ENCODE results near the gene DDX10. TPM values are rescaled to one million over a fixed set of nuclear protein-coding genes. Genes with fewer than 3 reads are reported as not detected.

Gene DDX10
- total and polyA plus RNA-seq, 2 experiments from 2014 or later = 32.4 to 37.8 TPM

- TF ChIP-seq ZNF462 (CRISPR knock-in tag; IDR thresholded peaks at IDR 0.05) (no peak), ZNF331 (CRISPR knock-in tag; IDR thresholded peaks at IDR 0.05; ENCODE audit: low read depth) (no peak)
These were observed 92.8 kb downstream of the DDX10 start (continued) for GRCh38 chr11:108757630-108758029.

- Histone ChIP-seq H3K9me2 (ENCODE audit: insufficient read depth) (no peaks in the 10 kb centered on the region), H3K4me2 (0 out of 2 replicates have a peak overlapping the region, but pooled peaks have one; percentile 25), H3F3A (replicated peaks; ENCODE audit: low read depth) (no peaks in the 10 kb centered on the region), H3K36me3 (ENCODE audit: insufficient read depth) (no peaks in the 10 kb centered on the region), H3K27me3 (ENCODE audit: insufficient read depth) (no peaks in the 10 kb centered on the region), H2AFZ (no peak overlapping the region), H3K4me1 (ENCODE audit: insufficient read depth) (peaks cover 11% of the 10 kb centered on the region), H3K27ac (ENCODE audit: low read depth) (no peak overlapping the region), H3K4me3 (no peak overlapping the region), H4K20me1 (replicated peaks; ENCODE audit: insufficient read depth) (no peaks in the 10 kb centered on the region; the same call in 1 of the 2 replicates), H3K79me2 (replicated peaks; ENCODE audit: insufficient read depth) (peaks cover 55% of the 10 kb centered on the region)
- TF ChIP-seq ZNF331 (CRISPR knock-in tag; IDR thresholded peaks at IDR 0.05; ENCODE audit: low read depth) (no peak), JUNB (IDR thresholded peaks at IDR 0.05; ENCODE audit: unreplicated experiment) (no peak), NANOG (IDR thresholded peaks at IDR 0.05; ENCODE audit: borderline replicate concordance) (no peak), EZH2 (IDR thresholded peaks at IDR 0.05; ENCODE audit: low read depth, unreplicated experiment) (no peak), CTCF (conservative IDR thresholded peaks at IDR 0.05; ENCODE audit: low read depth in 2 of 2) (no peak), EZH2phosphoT487 (IDR thresholded peaks at IDR 0.05; ENCODE audit: unreplicated experiment) (no peak), CREB1 (CRISPR knock-in tag; IDR thresholded peaks at IDR 0.05; ENCODE audit: low read depth) (no peak), REST (IDR thresholded peaks at IDR 0.05; ENCODE audit: unreplicated experiment) (no peak), ETS1 (IDR thresholded peaks at IDR 0.05) (no peak), ZNF114 (CRISPR knock-in tag; IDR thresholded peaks at IDR 0.05) (no peak)
- Mint-ChIP-seq H3K27ac (peak overlapping the region; percentile 51), H3K36me3 (ENCODE audit: low read depth) (no peaks in the 10 kb centered on the region), H3K9me3 (no peaks in the 10 kb centered on the region), H3K4me1 (peaks cover 33% of the 10 kb centered on the region), H3K27me3 (ENCODE audit: insufficient read depth, low read depth, poor library complexity) (no peaks in the 10 kb centered on the region), H3K4me3 (no peak overlapping the region)
- no peak for ATAC-seq
- no peak for DNase-seq (ENCODE audit: low spot score)
These were observed 93.6 kb downstream of the DDX10 start for GRCh38 chr11:108758458-108758857.
